ENCODE measurements around the gene CFAP157. TPM values are rescaled to one million over a fixed set of nuclear protein-coding genes. Genes with fewer than 3 reads are reported as not detected.

The CFAP157 gene
- total RNA-seq, 1 experiment from 2014 or later = not detected

GRCh38 chr9:127664324-127664677 is 42.5 kb upstream of the CFAP157 start:
- Mint-ChIP-seq H3K36me3 (ENCODE audit: insufficient read depth, unreplicated experiment) (peaks cover 35% of the 10 kb centered on the region), H3K27ac (ENCODE audit: low read depth, unreplicated experiment) (no peak overlapping the region), H3K27me3 (ENCODE audit: insufficient read depth, unreplicated experiment) (no peaks in the 10 kb centered on the region), H3K9me3 (ENCODE audit: unreplicated experiment) (no peaks in the 10 kb centered on the region), H3K4me3 (ENCODE audit: unreplicated experiment) (no peak overlapping the region), H3K4me1 (ENCODE audit: insufficient read depth, unreplicated experiment) (no peaks in the 10 kb centered on the region)
- TF ChIP-seq CTCF (IDR thresholded peaks at IDR 0.05; ENCODE audit: unreplicated experiment) = no peak
- BruUV-seq (replicated peaks) = no TSS peak
- no peak for DNase-seq (ENCODE audit: unreplicated experiment)
- CTCF ChIA-PET = interaction anchor here (0.5 kb wide), 1 partner anchor 24 kb away, joined by 3 read pairs; no protein-coding TSS in a partner anchor
- intact Hi-C loops (cut with micrococcal nuclease) = no loop called here
- POLR2A ChIA-PET = no interaction called here

- no TSS peak for BruUV-seq (replicated peaks)
- no peaks in the 10 kb centered on the region for H3K27me3 Mint-ChIP-seq (ENCODE audit: insufficient read depth, unreplicated experiment)
- no peaks in the 10 kb centered on the region for H3K9me3 Mint-ChIP-seq (ENCODE audit: unreplicated experiment)
- ChIA-PET POLR2A (interaction anchor here (1.3 kb wide), 1 partner anchor 8 kb away, joined by 4 read pairs; no protein-coding TSS in a partner anchor), CTCF (interaction anchor here (0.5 kb wide), 1 partner anchor 23 kb away, joined by 3 read pairs; no protein-coding TSS in a partner anchor)
- intact Hi-C loops (cut with micrococcal nuclease) = no loop called here
- TF ChIP-seq CTCF (IDR thresholded peaks at IDR 0.05; ENCODE audit: unreplicated experiment) = no peak
- no peak overlapping the region for H3K27ac Mint-ChIP-seq (ENCODE audit: low read depth, unreplicated experiment)
- DNase-seq (ENCODE audit: unreplicated experiment) = no peak
- no peaks in the 10 kb centered on the region for H3K4me1 Mint-ChIP-seq (ENCODE audit: insufficient read depth, unreplicated experiment)
- H3K4me3 Mint-ChIP-seq (ENCODE audit: unreplicated experiment) = no peak overlapping the region
- H3K36me3 Mint-ChIP-seq (ENCODE audit: insufficient read depth, unreplicated experiment) = peaks cover 30% of the 10 kb centered on the region
Measured at GRCh38 chr9:127664678-127665507, 41.9 kb upstream of the CFAP157 start.

- POLR2A ChIA-PET = interaction anchor here (1.0 kb wide), 1 partner anchor 9 kb away, joined by 4 read pairs; no protein-coding TSS in a partner anchor
- H3K36me3 Mint-ChIP-seq (ENCODE audit: insufficient read depth, unreplicated experiment) = peaks cover 33% of the 10 kb centered on the region
Measured at GRCh38 chr9:127667127-127667844, 39.5 kb upstream of the CFAP157 start.

More at GRCh38 chr9:127667127-127667844, 39.5 kb upstream of the CFAP157 start:
- BruUV-seq (replicated peaks) = no TSS peak
- Mint-ChIP-seq H3K27me3 (ENCODE audit: insufficient read depth, unreplicated experiment) (no peaks in the 10 kb centered on the region), H3K4me1 (ENCODE audit: insufficient read depth, unreplicated experiment) (no peaks in the 10 kb centered on the region), H3K4me3 (ENCODE audit: unreplicated experiment) (no peak overlapping the region), H3K27ac (ENCODE audit: low read depth, unreplicated experiment) (no peak overlapping the region), H3K9me3 (ENCODE audit: unreplicated experiment) (no peaks in the 10 kb centered on the region)
- DNase-seq (ENCODE audit: unreplicated experiment) = no peak
- TF ChIP-seq CTCF (IDR thresholded peaks at IDR 0.05; ENCODE audit: unreplicated experiment) = no peak
- CTCF ChIA-PET = no interaction called here
- intact Hi-C loops (cut with micrococcal nuclease) = no loop called here
